Activated CD8-positive, alpha-beta memory T cell treated with anti-CD3 and anti-CD28 coated beads for 36 hours (primary cell): ENCODE measurements around the gene YTHDC2. TPM values are rescaled to one million over a fixed set of nuclear protein-coding genes. Genes with fewer than 3 reads are reported as not detected.

ENCODE experiments used
- total RNA-seq, 2 experiments: library from RNA; stranded (reverse); gene quantifications; one replicate each; pipeline ENCODE4 v1.2.3, GENCODE V29; 2021

Gene YTHDC2
- total RNA-seq, 2 experiments from 2014 or later, result 25.4 to 26.4 TPM

Other genes starting within 250 kb of the YTHDC2 start
- gene TSSK1B, start 78.7 kb upstream of the YTHDC2 start, total RNA-seq, result not detected
- 1 to 10 TPM; 4.8 to 4.9 TPM for gene MCC, start 25.2 kb upstream of the YTHDC2 start, total RNA-seq